ENCODE measurements around the gene ATP7B.

DNA sequence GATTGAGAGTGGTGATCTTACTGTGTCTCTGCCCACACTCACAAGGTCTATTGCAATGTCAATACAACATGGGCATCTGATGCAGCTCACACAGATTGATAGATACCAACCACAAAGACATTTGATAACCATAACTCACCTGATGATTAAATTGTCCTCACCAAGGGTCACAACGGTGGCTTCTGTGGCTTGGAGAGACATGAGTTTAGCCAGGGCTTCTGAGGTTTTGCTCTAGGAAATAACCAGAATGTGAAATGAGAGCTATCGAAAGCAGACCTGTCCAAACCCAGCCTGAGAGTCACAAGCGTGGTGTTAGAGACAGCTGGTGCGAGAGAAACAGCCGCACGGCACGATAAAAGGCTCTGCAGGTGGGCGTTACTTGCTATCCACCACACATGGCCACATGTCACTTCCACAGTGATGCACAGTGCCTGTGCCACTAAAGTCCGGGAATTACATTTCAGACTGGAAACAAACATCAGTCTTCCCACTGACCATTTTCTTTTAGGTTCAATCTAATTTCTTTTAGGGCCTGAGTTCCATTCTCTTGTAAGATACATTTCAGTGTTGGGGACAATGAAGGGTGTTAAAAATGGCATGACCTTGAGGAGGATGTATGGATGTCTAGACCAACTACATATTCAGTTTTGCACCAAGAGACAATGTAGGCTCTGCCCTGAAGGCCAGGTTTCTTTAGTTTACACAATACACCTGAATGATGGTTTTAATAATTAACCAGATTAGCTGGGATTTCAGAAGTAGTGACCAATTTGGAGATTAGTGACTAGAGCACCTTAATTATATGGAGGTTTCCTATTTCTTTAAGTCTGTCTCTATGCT, 53.7 kb downstream of the ATP7B start:
- TF ChIP-seq EZH2 (IDR thresholded peaks at IDR 0.05; ENCODE audit: low read length, unreplicated experiment), result no peak
- TF ChIP-seq, protein P1, sequence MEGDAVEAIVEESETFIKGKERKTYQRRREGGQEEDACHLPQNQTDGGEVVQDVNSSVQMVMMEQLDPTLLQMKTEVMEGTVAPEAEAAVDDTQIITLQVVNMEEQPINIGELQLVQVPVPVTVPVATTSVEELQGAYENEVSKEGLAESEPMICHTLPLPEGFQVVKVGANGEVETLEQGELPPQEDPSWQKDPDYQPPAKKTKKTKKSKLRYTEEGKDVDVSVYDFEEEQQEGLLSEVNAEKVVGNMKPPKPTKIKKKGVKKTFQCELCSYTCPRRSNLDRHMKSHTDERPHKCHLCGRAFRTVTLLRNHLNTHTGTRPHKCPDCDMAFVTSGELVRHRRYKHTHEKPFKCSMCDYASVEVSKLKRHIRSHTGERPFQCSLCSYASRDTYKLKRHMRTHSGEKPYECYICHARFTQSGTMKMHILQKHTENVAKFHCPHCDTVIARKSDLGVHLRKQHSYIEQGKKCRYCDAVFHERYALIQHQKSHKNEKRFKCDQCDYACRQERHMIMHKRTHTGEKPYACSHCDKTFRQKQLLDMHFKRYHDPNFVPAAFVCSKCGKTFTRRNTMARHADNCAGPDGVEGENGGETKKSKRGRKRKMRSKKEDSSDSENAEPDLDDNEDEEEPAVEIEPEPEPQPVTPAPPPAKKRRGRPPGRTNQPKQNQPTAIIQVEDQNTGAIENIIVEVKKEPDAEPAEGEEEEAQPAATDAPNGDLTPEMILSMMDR (conservative IDR thresholded peaks at IDR 0.05; ENCODE audit: low read depth, low read length), result no peak

All from PC-3 (cell line).